DMS 273 treated with DMSO at 0.1 percent for 48 hours (cell line): ENCODE measurements around the gene RNF169.
"Not testable (repeated sequence)": the region's sequence is repeated elsewhere in the genome, so short reads cannot be mapped to it uniquely, and the experiment has no call there.

ENCODE experiments used
- DNase-seq: peaks from one replicate; lab custom pipeline; 2025; lab: John Stamatoyannopoulos, UW

Gene RNF169

GRCh38 chr11:74726547-74727182 lies 22.0 kb upstream of the RNF169 start:
- DNase-seq: peak; percentile 14

- no peak for DNase-seq
Observed at GRCh38 chr11:74729397-74729796, 19.3 kb upstream of the RNF169 start.

GRCh38 chr11:74730571-74731260 lies 17.9 kb upstream of the RNF169 start:
- DNase-seq: no peak

- no peak for DNase-seq
Observed at GRCh38 chr11:74731301-74732094, 17.2 kb upstream of the RNF169 start, which contains the start of gene CHRDL2. Gene CHRDL2 (minus strand): TSS chr11:74731426. CDS start chr11:74730888, 538 bp downstream.

GRCh38 chr11:74734559-74734925 lies 14.1 kb upstream of the RNF169 start:
- no peak for DNase-seq

- no peak for DNase-seq
Observed at GRCh38 chr11:74735365-74735928, 13.2 kb upstream of the RNF169 start.

GRCh38 chr11:74736031-74736430 lies 12.6 kb upstream of the RNF169 start:
- no peak for DNase-seq

GRCh38 chr11:74739546-74740270 lies 8.9 kb upstream of the RNF169 start:
- DNase-seq: no peak

GRCh38 chr11:74742070-74742469 lies 6.6 kb upstream of the RNF169 start:
- DNase-seq: no peak

- no peak for DNase-seq
Observed at GRCh38 chr11:74743640-74744039, 5.0 kb upstream of the RNF169 start.

GRCh38 chr11:74744277-74744676 lies 4.4 kb upstream of the RNF169 start:
- DNase-seq: no peak

- no peak for DNase-seq
Observed at GRCh38 chr11:74746868-74747267, 1.8 kb upstream of the RNF169 start.

- no peak for DNase-seq
Observed at GRCh38 chr11:74749127-74749964, 697 bp downstream of the RNF169 start.

GRCh38 chr11:74749965-74750296 lies 1.3 kb downstream of the RNF169 start:
- no peak for DNase-seq

- not testable (repeated sequence) for DNase-seq
Observed at GRCh38 chr11:74750598-74750997, 1.9 kb downstream of the RNF169 start.

GRCh38 chr11:74751303-74751702 lies 2.7 kb downstream of the RNF169 start:
- no peak for DNase-seq

GRCh38 chr11:74754507-74755252 lies 6.0 kb downstream of the RNF169 start:
- no peak for DNase-seq

- no peak for DNase-seq
Observed at GRCh38 chr11:74755395-74755995, 6.8 kb downstream of the RNF169 start.

GRCh38 chr11:74756571-74756970 lies 7.9 kb downstream of the RNF169 start:
- DNase-seq: no peak

- DNase-seq: no peak
Observed at GRCh38 chr11:74766905-74767304, 18.3 kb downstream of the RNF169 start.
